ENCODE data around the gene SMAD4.

- TF ChIP-seq POLR2A (IDR thresholded peaks at IDR 0.05; ENCODE audit: low read depth, low read length): no peak
- no peak for TF ChIP-seq POLR2AphosphoS5 (IDR thresholded peaks at IDR 0.05; ENCODE audit: low read depth, low read length)
- no peak for TF ChIP-seq TAF1 (IDR thresholded peaks at IDR 0.05; ENCODE audit: borderline replicate concordance, low read depth, low read length)
Observed at GRCh38 chr18:51100385-51101120, 70.5 kb downstream of the SMAD4 start.
